Skeletal muscle satellite cell (primary cell): ENCODE data around the gene NMD3.

Source experiments
- H3K27me3 ChIP-seq: 2 replicates; pipeline ENCODE4 v1.7.0; 2013; ENCODE audit warnings: low read length; ENCODE audit not compliant: control insufficient read depth, insufficient read depth
- H3K36me3 ChIP-seq: 2 replicates; pipeline ENCODE4 v1.7.0; 2013; ENCODE audit warnings: mild to moderate bottlenecking, control low read depth, low read length; ENCODE audit not compliant: insufficient read depth
- H3K4me1 ChIP-seq: 2 replicates; pipeline ENCODE4 v1.7.0; 2013; ENCODE audit warnings: low read length; ENCODE audit not compliant: control insufficient read depth, insufficient read depth
- H3K4me2 ChIP-seq: 2 replicates; pipeline ENCODE4 v1.7.0; 2013; ENCODE audit warnings: mild to moderate bottlenecking, low read length
- H3K4me3 ChIP-seq: 2 replicates; pipeline ENCODE4 v1.7.0; 2013; ENCODE audit warnings: low read length
- H3K9ac ChIP-seq: 2 replicates; pipeline ENCODE4 v1.7.0; 2013; ENCODE audit warnings: mild to moderate bottlenecking, low read depth, low read length, moderate library complexity
- H3K9me3 ChIP-seq: replicated peaks from 2 replicates; pipeline ENCODE4 v1.7.0; 2013; ENCODE audit warnings: mild to moderate bottlenecking, control low read depth, low read length

NMD3 gene

DNA sequence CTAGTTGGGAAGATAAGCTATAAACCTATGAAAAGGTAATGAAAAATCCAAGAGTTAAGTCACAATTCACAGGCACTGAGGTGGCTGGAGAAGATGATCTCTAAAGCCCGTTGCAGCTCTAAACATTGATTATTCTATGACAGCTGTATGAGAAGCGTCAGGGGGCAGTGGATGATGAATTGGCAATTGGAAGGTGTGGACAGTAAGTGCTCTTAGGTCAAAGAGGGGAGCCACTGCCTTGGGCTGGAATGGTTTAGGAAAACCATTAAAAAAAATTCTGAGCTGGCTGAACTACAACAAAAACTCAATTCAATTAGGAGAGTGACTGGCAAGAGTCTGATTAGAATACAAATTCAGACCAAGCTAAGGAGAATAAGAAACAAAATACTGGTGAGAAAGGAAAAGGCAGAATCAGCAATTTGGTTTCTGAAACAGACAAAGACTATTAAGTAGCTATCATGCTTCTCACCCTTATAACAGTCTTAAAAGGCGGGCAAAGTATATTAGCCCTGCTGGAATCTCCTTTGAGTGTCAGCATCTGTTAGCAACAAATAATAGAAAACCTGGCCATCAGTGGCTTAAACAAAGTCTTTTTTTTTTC, 8.8 kb upstream of the NMD3 start:
- no peaks in the 10 kb centered on the region for H3K9me3 ChIP-seq
- no peak overlapping the region for H3K4me3 ChIP-seq
- no peak overlapping the region for H3K9ac ChIP-seq
- H3K4me1 ChIP-seq = no peaks in the 10 kb centered on the region
- no peak overlapping the region for H3K4me2 ChIP-seq
- H3K27me3 ChIP-seq = no peaks in the 10 kb centered on the region
- H3K36me3 ChIP-seq = no peaks in the 10 kb centered on the region

DNA sequence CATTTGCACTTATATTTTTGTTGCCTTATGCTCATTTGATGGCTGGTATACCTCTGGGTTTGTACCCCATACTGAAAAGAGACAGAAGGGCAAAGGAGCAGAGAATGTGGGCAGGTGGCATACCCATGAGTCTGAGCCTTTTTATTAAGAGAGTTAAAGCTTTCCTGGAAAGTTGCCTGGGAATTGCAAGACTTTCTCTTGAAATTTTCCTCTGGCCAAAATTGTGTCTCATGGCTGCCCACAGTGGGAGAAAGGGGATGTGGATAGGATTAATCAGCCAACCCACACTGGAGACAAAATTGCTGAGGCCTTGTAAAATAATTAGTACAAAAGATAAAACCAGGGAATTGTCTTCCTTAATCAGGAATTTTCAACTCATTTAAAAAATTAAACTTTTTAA, 8.2 kb upstream of the NMD3 start:
- H3K4me1 ChIP-seq = no peaks in the 10 kb centered on the region

GRCh38 chr3:161213644-161214043, 7.5 kb upstream of the NMD3 start:
- no peaks in the 10 kb centered on the region for H3K36me3 ChIP-seq
- no peaks in the 10 kb centered on the region for H3K9me3 ChIP-seq
- no peaks in the 10 kb centered on the region for H3K4me1 ChIP-seq
- no peak overlapping the region for H3K4me3 ChIP-seq
- no peaks in the 10 kb centered on the region for H3K27me3 ChIP-seq
- no peak overlapping the region for H3K9ac ChIP-seq
- no peak overlapping the region for H3K4me2 ChIP-seq

More for the DNA sequence above, 8.2 kb upstream of the NMD3 start:
- Histone ChIP-seq H3K27me3 (no peaks in the 10 kb centered on the region), H3K4me3 (no peak overlapping the region), H3K36me3 (no peaks in the 10 kb centered on the region), H3K9ac (no peak overlapping the region), H3K9me3 (no peaks in the 10 kb centered on the region), H3K4me2 (no peak overlapping the region)

- H3K9me3 ChIP-seq = no peaks in the 10 kb centered on the region
- no peak overlapping the region for H3K4me2 ChIP-seq
- no peak overlapping the region for H3K4me3 ChIP-seq
- no peak overlapping the region for H3K9ac ChIP-seq
- no peaks in the 10 kb centered on the region for H3K27me3 ChIP-seq
- no peaks in the 10 kb centered on the region for H3K36me3 ChIP-seq
- no peaks in the 10 kb centered on the region for H3K4me1 ChIP-seq
These were observed 5.9 kb upstream of the NMD3 start for GRCh38 chr3:161215185-161215584.

DNA sequence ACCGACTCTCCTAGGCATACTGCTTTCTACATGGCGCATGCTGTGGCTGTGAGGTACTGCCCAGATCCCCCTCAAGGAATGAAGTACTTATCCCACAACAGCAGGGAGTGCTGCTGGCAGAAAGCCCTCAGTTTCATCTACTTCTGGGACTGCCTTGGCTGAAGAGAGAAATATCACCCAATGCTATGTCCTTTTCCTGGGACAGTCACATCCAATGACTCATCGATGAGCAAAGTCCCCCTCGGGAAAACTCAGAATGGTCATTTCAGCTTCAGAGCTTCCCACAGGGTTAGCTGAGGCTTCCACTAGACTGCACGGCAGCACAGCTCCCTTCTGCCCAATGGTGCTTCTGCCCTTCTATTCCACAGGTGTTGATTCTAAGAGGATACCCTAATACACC, 3.6 kb upstream of the NMD3 start:
- Histone ChIP-seq H3K4me2 (no peak overlapping the region), H3K9me3 (no peaks in the 10 kb centered on the region), H3K9ac (no peak overlapping the region), H3K4me3 (no peak overlapping the region), H3K27me3 (no peaks in the 10 kb centered on the region), H3K36me3 (no peaks in the 10 kb centered on the region), H3K4me1 (peaks cover 6% of the 10 kb centered on the region)

DNA sequence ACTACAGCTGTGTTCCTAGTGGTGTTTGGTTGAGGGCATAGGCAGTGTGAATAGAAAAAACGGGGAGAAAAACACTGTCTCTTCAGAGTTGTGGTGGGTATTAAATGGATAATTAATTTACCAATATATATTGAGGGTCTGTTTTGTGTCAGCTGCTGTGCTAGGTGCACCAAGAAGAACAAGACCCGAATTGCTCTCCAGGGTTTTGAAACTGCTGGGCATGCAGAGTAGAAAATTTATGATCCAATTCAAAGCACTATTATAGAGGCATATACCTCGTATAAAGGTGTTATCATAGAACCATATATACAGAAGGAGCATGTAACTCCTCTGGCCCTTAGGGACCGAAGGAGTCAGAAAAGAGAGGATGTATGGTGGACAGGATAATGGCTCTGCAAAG, 1.6 kb upstream of the NMD3 start:
- H3K9ac ChIP-seq = no peak overlapping the region
- H3K9me3 ChIP-seq = no peaks in the 10 kb centered on the region
- H3K4me3 ChIP-seq = no peak overlapping the region

GRCh38 chr3:161221806-161222600, 892 bp downstream of the NMD3 start:
- H3K27me3 ChIP-seq = no peaks in the 10 kb centered on the region
- H3K36me3 ChIP-seq = peaks cover 20% of the 10 kb centered on the region
- H3K4me3 ChIP-seq = peak overlapping the region; percentile 89
- peak overlapping the region; percentile 98 for H3K9ac ChIP-seq
- H3K4me1 ChIP-seq = peaks cover 11% of the 10 kb centered on the region
- H3K9me3 ChIP-seq = no peaks in the 10 kb centered on the region
- H3K4me2 ChIP-seq = peak overlapping the region; percentile 87

More for the DNA sequence above, 1.6 kb upstream of the NMD3 start:
- H3K36me3 ChIP-seq = no peaks in the 10 kb centered on the region
- H3K4me1 ChIP-seq = peaks cover 11% of the 10 kb centered on the region
- no peaks in the 10 kb centered on the region for H3K27me3 ChIP-seq
- no peak overlapping the region for H3K4me2 ChIP-seq

- Histone ChIP-seq H3K36me3 (peaks cover 23% of the 10 kb centered on the region), H3K9ac (peak overlapping the region; percentile 98), H3K9me3 (no peaks in the 10 kb centered on the region), H3K27me3 (no peaks in the 10 kb centered on the region), H3K4me3 (peak overlapping the region; percentile 89), H3K4me1 (peaks cover 11% of the 10 kb centered on the region), H3K4me2 (peak overlapping the region; percentile 87)
These were observed 1.6 kb downstream of the NMD3 start for GRCh38 chr3:161222662-161223061.

- no peak overlapping the region for H3K4me3 ChIP-seq
- no peaks in the 10 kb centered on the region for H3K9me3 ChIP-seq
- no peak overlapping the region for H3K4me2 ChIP-seq
- H3K4me1 ChIP-seq = peaks cover 11% of the 10 kb centered on the region
- H3K36me3 ChIP-seq = peaks cover 44% of the 10 kb centered on the region
- no peaks in the 10 kb centered on the region for H3K27me3 ChIP-seq
- no peak overlapping the region for H3K9ac ChIP-seq
These were observed 3.7 kb downstream of the NMD3 start for GRCh38 chr3:161224786-161225185.

- no peaks in the 10 kb centered on the region for H3K27me3 ChIP-seq
- peaks cover 78% of the 10 kb centered on the region for H3K36me3 ChIP-seq
- H3K9me3 ChIP-seq = no peaks in the 10 kb centered on the region
- H3K9ac ChIP-seq = no peak overlapping the region
- H3K4me1 ChIP-seq = peaks cover 5% of the 10 kb centered on the region
- no peak overlapping the region for H3K4me3 ChIP-seq
- H3K4me2 ChIP-seq = no peak overlapping the region
These were observed 9.6 kb downstream of the NMD3 start for GRCh38 chr3:161230621-161231171.

GRCh38 chr3:161231861-161232260, 10.8 kb downstream of the NMD3 start:
- Histone ChIP-seq H3K4me2 (no peak overlapping the region), H3K4me1 (peaks cover 5% of the 10 kb centered on the region), H3K27me3 (no peaks in the 10 kb centered on the region), H3K9me3 (no peaks in the 10 kb centered on the region), H3K36me3 (peaks cover 78% of the 10 kb centered on the region), H3K4me3 (no peak overlapping the region), H3K9ac (no peak overlapping the region)
